ENCODE results near the gene ZC3H11A. TPM values are rescaled to one million over a fixed set of nuclear protein-coding genes. Genes with fewer than 3 reads are reported as not detected.
"Not testable (repeated sequence)": the region's sequence is repeated elsewhere in the genome, so short reads cannot be mapped to it uniquely, and the experiment has no call there.

The ZC3H11A gene
- total and polyA plus RNA-seq, 2 of the 4 experiments (the other 2 are of a cell fraction), result 52.1 to 66.5 TPM

GRCh38 chr1:203756036-203756435 is 39.4 kb upstream of the ZC3H11A start:
- Histone ChIP-seq H2AK9ac (replicated peaks; ENCODE audit: low read depth, low read length, poor library complexity) (no peak overlapping the region), H3K27ac (ENCODE audit: insufficient read depth, low read length) (no peak overlapping the region), H4K20me1 (ENCODE audit: insufficient read depth, low read length) (no peaks in the 10 kb centered on the region; the same call in 1 of the 2 replicates), H4K91ac (ENCODE audit: insufficient read depth, low read depth, low read length) (no peak overlapping the region), H3K36me3 (ENCODE audit: control insufficient read depth, insufficient read depth, low read length) (no peaks in the 10 kb centered on the region), H4K8ac (ENCODE audit: low read depth in 2 of 2, low read length in 2 of 2) (no peak overlapping the region), H3K27me3 (ENCODE audit: control insufficient read depth, insufficient read depth, low read length) (no peaks in the 10 kb centered on the region), H3K79me1 (ENCODE audit: low read depth in 1 of 2, low read length in 2 of 2) (no peaks in the 10 kb centered on the region), H3K9ac (ENCODE audit: low read depth, low read length) (no peak overlapping the region), H2AK5ac (ENCODE audit: low read depth, low read length) (no peak overlapping the region), H3K4ac (ENCODE audit: low read depth, low read length) (no peak overlapping the region), H3K4me3 (ENCODE audit: insufficient read depth, low read depth, low read length) (no peak overlapping the region), H2BK5ac (ENCODE audit: low read depth, low read length, poor library complexity, severe bottlenecking) (no peak overlapping the region), H3K23ac (ENCODE audit: low read depth, low read length) (no peak overlapping the region), H4K5ac (ENCODE audit: low read depth, low read length) (no peak overlapping the region), H3K4me1 (ENCODE audit: control insufficient read depth, insufficient read depth, low read length) (peaks cover 7% of the 10 kb centered on the region), H3K18ac (ENCODE audit: low read depth, low read length) (no peak overlapping the region), H3K9me1 (ENCODE audit: insufficient read depth, low read length) (no peaks in the 10 kb centered on the region), H3K56ac (ENCODE audit: extremely low read depth, insufficient read depth, low read length) (no peak overlapping the region), H3K9me3 (ENCODE audit: control insufficient read depth, insufficient read depth, low read length) (no peaks in the 10 kb centered on the region), H3K14ac (replicated peaks; ENCODE audit: low read depth, low read length) (no peak overlapping the region), H2BK15ac (ENCODE audit: low read depth, low read length) (no peak overlapping the region; the same call in 2 of the 3 replicates), H3K4me2 (ENCODE audit: low read depth, low read length) (no peak overlapping the region), H2BK120ac (ENCODE audit: low read depth, low read length) (no peak overlapping the region), H2AFZ (replicated peaks; ENCODE audit: low read length, poor library complexity) (no peak overlapping the region), H2BK20ac (ENCODE audit: low read depth, low read length) (no peak overlapping the region; the same call in 1 of the 2 replicates)
- CTCF ChIA-PET, result no interaction called here
- in situ Hi-C loops (cut with MboI; ENCODE audit: low sequenced_read_pairs) (no loop called here), dilution Hi-C loops (cut with HindIII; ENCODE audit: low sequenced_read_pairs, unreplicated experiment) (no loop called here), intact Hi-C loops (cut with micrococcal nuclease) (no loop called here)
- TF ChIP-seq RAD21 (IDR thresholded peaks at IDR 0.05; ENCODE audit: low read length), result no peak
- no peak for TF ChIP-seq FOS (IDR thresholded peaks at IDR 0.05; ENCODE audit: low read depth, low read length)
- TF ChIP-seq NFE2L2 (IDR thresholded peaks at IDR 0.05; ENCODE audit: low read depth, low read length), result no peak
- TF ChIP-seq CTCF (conservative IDR thresholded peaks at IDR 0.05; ENCODE audit: low read depth, low read length), result no peak
- no peak for TF ChIP-seq POLR2A (IDR thresholded peaks at IDR 0.05; ENCODE audit: low read depth, low read length)
- no peak for TF ChIP-seq USF2 (IDR thresholded peaks at IDR 0.05; ENCODE audit: low read depth, low read length)
- no peak for TF ChIP-seq MAFK (IDR thresholded peaks at IDR 0.05; ENCODE audit: low read depth, low read length)
- ATAC-seq (ENCODE audit: low read depth) (no peak), DNase-seq (no peak)
- BruUV-seq (replicated peaks), result no TSS peak
- POLR2A ChIA-PET (ENCODE audit: unreplicated experiment), result no interaction called here
- WGBS, 2 experiments (ENCODE audit: extremely low coverage in 2 of 2, insufficient read length in 1 of 2), result no CpG with 5 or more reads among the region's 4 CpGs

GRCh38 chr1:203758749-203759148 is 36.7 kb upstream of the ZC3H11A start:
- H3K4me3 ChIP-seq (ENCODE audit: insufficient read depth, low read depth, low read length); in situ Hi-C loops (cut with MboI; ENCODE audit: low sequenced_read_pairs); H2AK9ac ChIP-seq (replicated peaks; ENCODE audit: low read depth, low read length, poor library complexity); H3K27ac ChIP-seq (ENCODE audit: insufficient read depth, low read length); H2BK5ac ChIP-seq (ENCODE audit: low read depth, low read length, poor library complexity, severe bottlenecking); H2AK5ac ChIP-seq (ENCODE audit: low read depth, low read length); H3K4me1 ChIP-seq (ENCODE audit: control insufficient read depth, insufficient read depth, low read length); H4K20me1 ChIP-seq (ENCODE audit: insufficient read depth, low read length); H4K8ac ChIP-seq (ENCODE audit: low read depth in 2 of 2, low read length in 2 of 2); DNase-seq; ATAC-seq (ENCODE audit: low read depth); H4K91ac ChIP-seq (ENCODE audit: insufficient read depth, low read depth, low read length); H3K4ac ChIP-seq (ENCODE audit: low read depth, low read length); H3K9me1 ChIP-seq (ENCODE audit: insufficient read depth, low read length); CTCF ChIA-PET; POLR2A ChIA-PET (ENCODE audit: unreplicated experiment); H3K23ac ChIP-seq (ENCODE audit: low read depth, low read length); H3K18ac ChIP-seq (ENCODE audit: low read depth, low read length); H2BK15ac ChIP-seq (ENCODE audit: low read depth, low read length); intact Hi-C loops (cut with micrococcal nuclease); H3K9ac ChIP-seq (ENCODE audit: low read depth, low read length); H3K14ac ChIP-seq (replicated peaks; ENCODE audit: low read depth, low read length); H3K27me3 ChIP-seq (ENCODE audit: control insufficient read depth, insufficient read depth, low read length); H3K79me1 ChIP-seq (ENCODE audit: low read depth in 1 of 2, low read length in 2 of 2); H3K56ac ChIP-seq (ENCODE audit: extremely low read depth, insufficient read depth, low read length); dilution Hi-C loops (cut with HindIII; ENCODE audit: low sequenced_read_pairs, unreplicated experiment); H3K4me2 ChIP-seq (ENCODE audit: low read depth, low read length); H4K5ac ChIP-seq (ENCODE audit: low read depth, low read length); H3K36me3 ChIP-seq (ENCODE audit: control insufficient read depth, insufficient read depth, low read length); BruUV-seq (replicated peaks); H2AFZ ChIP-seq (replicated peaks; ENCODE audit: low read length, poor library complexity); H2BK20ac ChIP-seq (ENCODE audit: low read depth, low read length); H3K9me3 ChIP-seq (ENCODE audit: control insufficient read depth, insufficient read depth, low read length); H2BK120ac ChIP-seq (ENCODE audit: low read depth, low read length): not testable (repeated sequence)
- no CpG with 5 or more reads among the region's 2 CpGs for WGBS, 2 experiments (ENCODE audit: extremely low coverage in 2 of 2, insufficient read length in 1 of 2)
